ENCODE data around the gene CPLX4. TPM values are rescaled to one million over a fixed set of nuclear protein-coding genes. Genes with fewer than 3 reads are reported as not detected.

CPLX4 gene
- total and polyA plus RNA-seq, 2 of the 13 experiments (the other 11 are each of a cell fraction or from before 2014, with no cell fraction given): not detected

- DNase-seq (ENCODE audit: low spot score): peak; percentile 58
- Histone ChIP-seq H3K36me3 (replicated peaks in 1 of 2; ENCODE audit: control insufficient read depth in 1 of 2, insufficient read depth in 2 of 2, low read length in 2 of 2) (no peaks in the 10 kb centered on the region), H3K9me3 (ENCODE audit: low read length) (no peaks in the 10 kb centered on the region), H3K79me2 (ENCODE audit: insufficient read depth, low read length) (no peaks in the 10 kb centered on the region), H3K4me1 (ENCODE audit: insufficient read depth, low read length) (no peaks in the 10 kb centered on the region), H3K4me2 (ENCODE audit: low read depth, low read length) (no peak overlapping the region), H4K20me1 (ENCODE audit: insufficient read depth, low read length) (no peaks in the 10 kb centered on the region), H3K9ac (ENCODE audit: insufficient read depth, low read depth, low read length) (no peak overlapping the region), H3K27me3 (ENCODE audit: control insufficient read depth in 1 of 2, insufficient read depth in 2 of 2, low read length in 2 of 2) (peaks cover 3 to 6% of the 10 kb centered on the region in 2 experiments; a peak in 3 of 5 replicates), H3K4me3 (replicated peaks in 1 of 3; ENCODE audit: insufficient read depth in 1 of 3, low read depth in 2 of 3, low read length in 3 of 3) (no peak overlapping the region), H3K27ac (ENCODE audit: extremely low read length, insufficient read depth, low read length) (no peak overlapping the region), H2AFZ (ENCODE audit: low read length) (no peak overlapping the region)
- CTCF ChIA-PET (ENCODE audit: low intra/inter-chr PET ratio, low total read pairs): interaction anchor here (1.3 to 2.2 kb wide), 4 partner anchors 20 to 575 kb away, joined by 3 to 35 read pairs (median 12); no protein-coding TSS in a partner anchor
- FAIRE-seq: peak; percentile 50
- BruUV-seq (replicated peaks): no TSS peak
- peak; percentile 82 for ATAC-seq
- intact Hi-C loops (cut with micrococcal nuclease; ENCODE audit: unreplicated experiment) (loop anchor here (1.0 to 2.0 kb wide), 4 partner anchors 20 to 574 kb away; no protein-coding TSS in a partner anchor), in situ Hi-C loops (cut with HindIII; ENCODE audit: extremely low pct_ligation_motif_present, low pct_unique_long_range_greater_than_20kb) (no loop called here)
- WGBS (ENCODE audit: low lambda C conversion rate): 21% methylated on average over 5 of the region's 5 CpGs
- TF ChIP-seq STAG1 (CRISPR knock-in tag; IDR thresholded peaks at IDR 0.05) (peak; percentile 74), SMC3 (IDR thresholded peaks at IDR 0.05; ENCODE audit: low read length) (peak; percentile 61; the same call in 1 of the 2 replicates), MAFF (IDR thresholded peaks at IDR 0.05; ENCODE audit: low read depth, low read length) (peak; percentile 61), CTCF (CRISPR knock-in tag; IDR thresholded peaks at IDR 0.05) (peak; percentile 77), RAD21 (CRISPR knock-in tag; IDR thresholded peaks at IDR 0.05) (peak; percentile 60), ERF (CRISPR knock-in tag; IDR thresholded peaks at IDR 0.05) (no peak), MAFK (conservative IDR thresholded peaks at IDR 0.05 in 1 of 2, IDR thresholded peaks at IDR 0.05 in 1 of 2; ENCODE audit: low read length in 2 of 2) (peak; percentile 52 to 70; a peak in 3 of 4 replicates), MED1 (CRISPR knock-in tag; IDR thresholded peaks at IDR 0.05) (no peak), PATZ1 (CRISPR knock-in tag; IDR thresholded peaks at IDR 0.05) (no peak), KDM2A (CRISPR knock-in tag; IDR thresholded peaks at IDR 0.05; ENCODE audit: borderline replicate concordance, low read depth) (no peak), ZNF891 (CRISPR knock-in tag; IDR thresholded peaks at IDR 0.05) (no peak)
- POLR2A ChIA-PET: no interaction called here
Observed at GRCh38 chr18:59249199-59249774, 69.2 kb downstream of the CPLX4 start.
